ENCODE data around the gene ARSA.

Gene ARSA

DNA sequence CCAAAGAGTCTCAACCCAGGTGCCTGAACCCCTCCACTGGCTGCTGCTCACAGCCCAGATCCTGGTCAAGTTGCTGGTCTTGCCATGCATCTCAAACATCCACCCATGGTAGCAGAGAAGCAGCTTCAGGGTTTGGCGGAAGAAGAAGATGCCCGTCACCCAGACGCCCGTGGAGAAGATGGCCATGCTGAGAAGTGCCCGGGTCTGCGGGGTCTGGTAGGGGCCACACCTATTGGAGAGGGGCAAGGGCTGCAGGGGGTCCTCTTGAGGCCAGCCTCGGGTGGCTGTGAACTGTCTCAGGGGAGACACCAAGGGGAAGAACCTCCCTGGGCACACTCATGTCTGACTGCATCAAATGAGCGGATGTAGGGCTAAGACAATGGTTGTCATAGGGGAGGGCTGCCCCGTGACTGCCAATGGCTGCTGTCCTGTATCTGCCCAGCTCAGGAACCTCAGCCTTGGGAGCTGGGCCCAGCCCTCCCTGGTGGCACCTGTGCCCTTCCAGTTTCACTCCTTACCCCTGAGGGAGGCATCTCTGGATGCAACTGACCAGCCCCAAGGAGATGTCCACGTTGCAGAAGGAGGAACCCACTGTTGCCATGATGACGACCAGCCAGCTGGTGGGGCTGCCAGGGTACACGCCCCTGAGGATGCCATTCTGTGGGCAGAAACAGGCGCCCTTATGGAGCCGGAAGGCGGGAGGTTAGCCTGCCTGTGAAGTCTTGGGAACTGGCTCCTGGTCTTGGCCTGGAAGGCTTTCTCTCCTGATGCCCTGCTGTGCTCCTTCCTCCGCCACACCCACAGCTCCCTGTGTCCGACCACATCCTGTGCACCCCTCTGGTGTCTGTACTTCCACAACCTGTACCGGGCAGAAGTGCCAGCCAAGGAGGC is 50.9 kb downstream of the ARSA start:
- DNase-seq: no peak

DNA sequence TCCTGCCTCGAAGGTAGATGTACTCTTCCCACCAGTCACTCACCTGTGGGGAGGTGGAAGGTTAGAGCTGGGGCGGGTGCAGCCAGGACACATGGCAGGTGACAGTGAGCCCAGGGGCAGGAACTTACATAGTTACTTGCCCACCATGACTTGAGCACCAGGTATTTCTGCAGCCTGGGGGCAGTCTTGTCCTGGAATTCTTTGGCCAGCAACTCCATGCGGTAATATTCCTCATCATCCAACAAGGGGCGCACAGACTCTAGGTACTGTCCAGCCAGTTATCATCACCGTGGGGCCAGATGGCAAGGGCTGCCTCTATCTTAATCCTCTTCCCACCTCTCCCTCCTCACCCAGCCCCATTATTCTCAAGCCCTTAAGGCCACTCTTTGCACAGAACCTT is 51.9 kb downstream of the ARSA start:
- no peak for DNase-seq

GRCh38 chr22:50575426-50575941 is 52.5 kb downstream of the ARSA start:
- no peak for DNase-seq

All from activated CD4-positive, alpha-beta T cell treated with anti-CD3 and anti-CD28 coated beads for 1 hour (primary cell).